ENCODE measurements around the gene TATDN2. TPM values are rescaled to one million over a fixed set of nuclear protein-coding genes. Genes with fewer than 3 reads are reported as not detected.

TATDN2 gene
- total RNA-seq, 2 donors from 2014 or later: 56.7 to 71.7 TPM

DNA sequence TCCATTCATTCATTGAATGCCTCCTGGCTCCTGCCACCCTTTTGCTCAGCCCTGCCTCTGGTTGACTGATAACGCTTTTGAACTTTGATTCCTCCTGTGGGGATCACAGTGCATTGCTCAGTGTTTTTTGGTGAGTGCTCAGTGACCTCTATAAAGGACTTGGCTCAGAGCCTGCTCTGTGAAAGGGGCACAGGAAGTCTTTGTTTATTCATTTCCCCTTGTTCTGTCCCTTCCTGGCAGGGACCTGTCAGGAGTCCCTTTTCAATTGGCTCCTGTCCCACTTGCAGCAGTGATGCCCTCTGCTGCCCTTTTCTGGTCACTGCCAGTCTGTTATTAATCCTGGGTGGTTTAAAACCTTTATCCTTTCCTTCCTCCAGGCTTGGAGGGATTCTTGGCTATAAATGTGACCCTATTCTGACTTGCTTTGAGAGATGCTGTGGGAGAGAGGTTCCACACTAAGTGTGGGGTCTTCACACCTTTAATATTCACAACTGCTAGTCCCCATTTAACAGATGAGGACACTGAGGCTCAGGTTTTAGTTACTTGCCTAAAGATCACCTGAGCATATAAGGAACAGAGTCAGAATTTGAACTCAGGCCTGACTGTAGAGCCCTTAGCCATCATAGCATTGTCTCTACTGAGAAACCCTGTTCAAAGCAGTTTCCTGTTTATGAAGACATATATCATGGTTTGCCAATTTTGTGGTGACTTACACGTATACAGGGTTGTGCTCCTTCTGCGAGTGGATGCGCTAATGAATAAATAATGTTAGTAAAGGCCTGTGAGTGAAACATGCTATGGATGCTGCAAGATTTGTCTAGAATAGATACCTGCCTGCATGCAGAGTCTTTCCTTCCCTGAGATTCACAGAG is 23.2 kb upstream of the TATDN2 start:
- Mint-ChIP-seq H3K36me3 (ENCODE audit: low read depth) (peaks cover 50% of the 10 kb centered on the region), H3K27me3 (no peaks in the 10 kb centered on the region), H3K4me1 (peaks cover 45% of the 10 kb centered on the region), H3K4me3 (peak overlapping the region; percentile 68), H3K9me3 (peaks cover 4% of the 10 kb centered on the region), H3K27ac (peak overlapping the region; percentile 91)
- peak; percentile 51 for ATAC-seq (replicated peaks)

DNA sequence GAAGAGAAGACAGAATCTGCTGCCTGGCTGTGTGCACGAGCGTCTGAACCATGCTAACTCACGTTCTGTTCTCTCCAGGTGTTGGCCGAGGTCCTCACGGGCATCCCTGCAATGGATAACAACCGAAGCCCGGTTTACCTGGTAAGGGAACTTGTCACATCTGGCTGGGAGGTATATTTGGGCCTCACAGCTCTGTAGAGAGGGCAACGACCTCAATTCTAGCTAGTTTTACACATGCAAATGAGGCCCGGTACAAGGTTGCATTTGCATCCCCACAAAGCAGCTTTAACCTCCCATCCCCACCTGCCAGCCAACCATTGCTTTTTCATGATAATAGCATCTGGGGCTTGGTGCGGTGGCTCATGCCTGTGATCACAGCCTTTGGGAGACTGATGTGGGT is 22.0 kb upstream of the TATDN2 start:
- H3K27me3 Mint-ChIP-seq: no peaks in the 10 kb centered on the region
- H3K9me3 Mint-ChIP-seq: peaks cover 4% of the 10 kb centered on the region
- ATAC-seq (replicated peaks): no peak
- H3K27ac Mint-ChIP-seq: no peak overlapping the region
- H3K4me3 Mint-ChIP-seq: no peak overlapping the region
- peaks cover 44% of the 10 kb centered on the region for H3K36me3 Mint-ChIP-seq (ENCODE audit: low read depth)
- peaks cover 39% of the 10 kb centered on the region for H3K4me1 Mint-ChIP-seq

DNA sequence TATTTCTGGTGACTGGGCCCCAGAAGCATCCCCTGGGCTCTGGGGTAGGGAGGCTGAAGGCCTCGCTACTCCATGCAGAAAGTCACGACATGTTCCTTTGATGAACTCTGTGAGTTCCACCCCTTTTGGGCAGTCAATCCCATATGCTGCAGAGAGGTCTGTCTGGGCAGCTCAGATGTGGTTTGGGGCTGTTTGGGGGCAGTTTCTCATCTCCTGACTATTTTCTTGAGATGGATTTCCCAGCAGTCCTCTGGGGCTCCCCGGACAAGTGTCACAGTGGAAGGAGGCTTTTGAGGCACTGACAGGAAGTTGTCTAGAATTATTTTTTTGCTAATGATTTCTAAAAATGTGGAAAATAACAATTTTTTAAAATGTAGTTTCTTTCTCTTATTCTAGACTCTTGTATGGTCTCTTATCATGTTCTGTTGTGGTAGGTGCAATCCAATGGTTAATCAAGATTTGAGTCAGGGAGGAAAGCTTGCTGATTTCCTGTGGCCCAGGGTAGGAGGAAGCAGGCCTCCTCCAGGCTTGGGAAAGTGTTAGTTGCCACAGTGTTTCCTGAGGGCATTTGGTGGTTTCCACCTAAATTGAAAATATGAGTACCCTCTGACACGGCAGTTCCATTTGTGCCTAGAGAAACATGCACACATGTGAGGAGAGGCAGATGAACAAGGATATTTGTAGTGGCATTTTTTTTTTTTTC is 19.9 kb upstream of the TATDN2 start:
- peak; percentile 68 for ATAC-seq (replicated peaks)
- peaks cover 36% of the 10 kb centered on the region for H3K4me1 Mint-ChIP-seq
- H3K36me3 Mint-ChIP-seq (ENCODE audit: low read depth): peaks cover 48% of the 10 kb centered on the region
- H3K27me3 Mint-ChIP-seq: no peaks in the 10 kb centered on the region
- H3K4me3 Mint-ChIP-seq: peak overlapping the region; percentile 56
- peaks cover 4% of the 10 kb centered on the region for H3K9me3 Mint-ChIP-seq
- peak overlapping the region; percentile 71 for H3K27ac Mint-ChIP-seq

DNA sequence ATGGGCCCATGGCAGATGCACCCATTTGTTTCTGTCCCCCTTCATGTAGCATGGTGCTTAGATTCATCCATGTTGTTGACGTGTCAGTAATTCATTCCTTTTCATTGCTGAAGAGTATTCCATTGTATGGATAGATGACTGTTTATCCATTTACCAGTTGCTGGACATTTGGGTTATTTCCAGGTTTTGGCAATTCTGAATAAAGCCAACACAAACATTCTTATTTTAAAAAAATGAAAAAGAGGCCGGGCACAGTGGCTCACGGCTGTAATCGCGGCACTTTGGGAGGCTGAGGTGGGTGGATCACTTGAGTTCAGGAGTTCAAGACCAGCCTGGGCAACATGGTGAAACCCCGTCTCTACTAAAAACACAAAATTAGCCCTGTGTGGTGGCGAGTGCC is 18.7 kb upstream of the TATDN2 start:
- H3K4me3 Mint-ChIP-seq: peak overlapping the region; percentile 56
- H3K4me1 Mint-ChIP-seq: peaks cover 28% of the 10 kb centered on the region
- H3K27ac Mint-ChIP-seq: peak overlapping the region; percentile 71
- H3K36me3 Mint-ChIP-seq (ENCODE audit: low read depth): peaks cover 44% of the 10 kb centered on the region
- no peak for ATAC-seq (replicated peaks)
- H3K9me3 Mint-ChIP-seq: peaks cover 3% of the 10 kb centered on the region
- H3K27me3 Mint-ChIP-seq: no peaks in the 10 kb centered on the region

DNA sequence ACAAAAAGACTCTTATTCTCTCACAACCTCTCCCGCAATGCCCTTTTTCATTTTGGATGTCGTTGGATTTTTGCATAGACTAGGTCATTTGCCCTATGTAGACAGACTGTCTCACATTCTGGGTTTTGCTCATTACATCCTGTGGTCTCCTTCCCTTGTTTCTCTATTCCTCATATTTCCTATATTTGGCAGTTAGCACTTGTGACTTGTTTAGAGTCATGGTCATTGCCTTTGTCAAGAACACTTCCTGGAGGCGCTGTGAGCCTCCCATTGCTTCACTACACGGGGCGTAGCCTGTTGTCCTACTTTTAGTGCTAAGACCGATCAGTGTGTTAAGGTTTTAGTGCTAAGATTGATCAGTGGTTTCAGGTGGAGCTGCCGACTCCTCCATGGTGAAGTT is 16.1 kb upstream of the TATDN2 start:
- Mint-ChIP-seq H3K36me3 (ENCODE audit: low read depth) (peaks cover 47% of the 10 kb centered on the region), H3K4me1 (peaks cover 23% of the 10 kb centered on the region), H3K27ac (peak overlapping the region; percentile 58), H3K9me3 (no peaks in the 10 kb centered on the region), H3K27me3 (no peaks in the 10 kb centered on the region), H3K4me3 (peak overlapping the region; percentile 60)
- ATAC-seq (replicated peaks): peak; percentile 66

DNA sequence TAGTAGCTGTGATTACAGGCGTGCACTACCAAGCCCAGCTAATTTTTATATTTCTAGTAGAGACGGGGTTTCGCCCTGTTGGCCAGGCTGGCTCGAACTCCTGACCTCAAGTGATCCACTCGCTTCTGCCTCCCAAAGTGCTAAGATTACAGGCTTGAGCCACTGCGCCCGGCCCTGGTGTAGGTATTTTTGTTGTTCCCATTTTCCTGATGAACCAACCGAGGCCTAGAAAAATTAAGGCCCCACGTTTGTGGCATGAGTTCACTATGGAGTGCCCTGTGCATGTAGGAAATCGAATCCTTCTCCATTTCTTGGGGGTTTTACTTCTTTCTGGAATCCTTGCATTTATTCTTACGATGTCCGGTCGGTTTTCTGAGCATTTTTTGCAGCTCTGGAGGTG is 14.3 kb upstream of the TATDN2 start:
- no peaks in the 10 kb centered on the region for H3K9me3 Mint-ChIP-seq
- no peak overlapping the region for H3K4me3 Mint-ChIP-seq
- no peak for ATAC-seq (replicated peaks)
- H3K27ac Mint-ChIP-seq: no peak overlapping the region
- H3K27me3 Mint-ChIP-seq: no peaks in the 10 kb centered on the region
- H3K4me1 Mint-ChIP-seq: peaks cover 28% of the 10 kb centered on the region
- peaks cover 44% of the 10 kb centered on the region for H3K36me3 Mint-ChIP-seq (ENCODE audit: low read depth)

DNA sequence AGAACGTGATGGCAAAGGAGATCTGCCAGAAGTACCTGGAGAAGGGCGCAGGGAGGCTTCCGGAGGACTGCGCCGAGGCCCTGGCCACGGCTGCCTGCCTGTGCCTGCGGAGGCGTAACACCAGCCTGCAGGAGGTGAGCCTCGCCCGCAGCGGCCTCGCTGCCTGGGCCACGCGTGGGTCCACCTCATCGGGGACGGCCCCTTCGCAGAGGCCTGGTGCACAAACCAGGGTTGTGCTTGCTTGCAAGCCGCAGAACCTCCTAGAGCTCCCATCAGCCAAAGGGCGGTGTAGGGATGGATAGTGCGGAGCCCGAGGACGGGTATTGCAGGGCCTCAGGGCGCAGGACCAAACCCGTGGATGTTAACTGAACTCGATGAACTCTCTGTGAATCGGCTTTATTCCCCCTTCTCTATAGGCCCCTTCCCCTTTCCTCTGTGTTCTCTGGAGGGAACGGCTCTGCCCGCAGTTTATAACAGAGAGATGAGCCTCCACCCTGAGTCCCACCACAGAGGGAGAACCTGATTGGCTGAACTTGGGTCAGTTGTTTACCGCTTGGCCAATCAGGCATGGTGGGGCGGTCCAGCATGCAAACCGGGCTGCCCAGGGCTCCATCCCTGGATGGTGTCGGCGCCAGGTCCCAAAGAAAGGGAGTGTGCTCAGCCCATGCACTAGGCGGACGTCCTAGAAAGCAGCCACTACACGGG is 13.6 kb upstream of the TATDN2 start:
- ATAC-seq (replicated peaks): no peak
- H3K9me3 Mint-ChIP-seq: no peaks in the 10 kb centered on the region
- peaks cover 26% of the 10 kb centered on the region for H3K4me1 Mint-ChIP-seq
- peaks cover 45% of the 10 kb centered on the region for H3K36me3 Mint-ChIP-seq (ENCODE audit: low read depth)
- H3K27ac Mint-ChIP-seq: no peak overlapping the region
- no peaks in the 10 kb centered on the region for H3K27me3 Mint-ChIP-seq
- no peak overlapping the region for H3K4me3 Mint-ChIP-seq

DNA sequence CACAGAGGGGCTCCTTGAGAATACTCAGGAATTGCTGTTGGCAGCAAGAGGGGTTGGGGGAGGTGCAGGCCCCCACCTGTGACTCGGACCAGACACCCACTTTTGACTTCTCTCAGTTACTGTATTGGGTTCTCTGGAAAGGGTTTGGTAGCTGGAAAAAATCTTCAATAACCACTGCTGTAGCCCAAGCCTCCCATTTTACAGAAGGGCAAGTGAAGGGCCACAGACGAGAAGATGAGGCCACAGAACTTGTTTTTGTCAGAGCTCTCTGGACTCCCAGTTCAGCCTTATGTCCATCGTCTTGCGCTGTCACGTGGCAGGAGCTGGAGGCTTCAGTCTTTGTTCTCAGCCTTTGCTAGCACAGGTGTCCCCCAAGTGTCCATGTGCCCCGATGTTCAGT is 12.7 kb upstream of the TATDN2 start:
- no peak for ATAC-seq (replicated peaks)
- no peaks in the 10 kb centered on the region for H3K27me3 Mint-ChIP-seq
- no peak overlapping the region for H3K4me3 Mint-ChIP-seq
- H3K9me3 Mint-ChIP-seq: no peaks in the 10 kb centered on the region
- no peak overlapping the region for H3K27ac Mint-ChIP-seq
- H3K4me1 Mint-ChIP-seq: peaks cover 26% of the 10 kb centered on the region
- H3K36me3 Mint-ChIP-seq (ENCODE audit: low read depth): peaks cover 45% of the 10 kb centered on the region

DNA sequence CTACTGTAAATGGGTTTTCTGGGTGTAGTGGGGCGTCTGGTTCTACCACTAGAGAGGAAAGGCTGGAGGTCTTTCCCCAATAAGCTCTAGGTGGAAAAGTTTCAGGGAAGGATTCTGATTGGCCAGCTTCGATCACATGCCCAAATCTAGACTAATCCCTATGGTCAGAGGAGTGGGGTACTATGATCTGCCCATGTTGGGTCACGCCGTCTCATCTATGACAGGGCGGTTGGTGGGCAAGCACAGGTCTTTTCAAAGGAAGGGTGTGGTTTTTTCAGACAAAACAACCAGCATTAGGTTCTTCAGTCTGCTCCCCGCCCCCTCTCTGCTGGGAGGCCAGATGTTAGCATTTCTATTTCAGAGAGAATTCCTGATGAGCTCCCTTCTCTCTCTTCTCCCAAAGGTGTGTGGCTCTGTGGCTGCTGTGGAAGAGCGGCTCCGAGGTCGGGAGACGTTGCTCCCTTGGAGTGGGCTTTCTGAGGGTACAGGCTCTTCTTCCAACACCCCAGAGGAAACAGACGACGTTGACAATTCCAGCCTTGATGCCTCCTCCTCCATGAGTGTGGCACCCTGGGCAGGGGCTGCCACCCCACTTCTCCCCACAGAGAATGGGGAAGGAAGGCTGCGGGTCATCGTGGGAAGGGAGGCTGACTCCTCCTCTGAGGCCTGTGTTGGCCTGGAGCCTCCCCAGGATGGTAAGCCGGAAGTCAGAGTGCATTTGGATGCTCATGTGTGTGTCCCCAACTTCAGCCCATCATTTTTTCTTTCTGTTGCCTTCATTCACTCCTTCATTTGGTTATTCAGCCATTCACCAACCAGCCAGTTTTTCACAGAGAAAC is 9.7 kb upstream of the TATDN2 start:
- peak overlapping the region; percentile 85 for H3K27ac Mint-ChIP-seq
- H3K4me1 Mint-ChIP-seq: peaks cover 35% of the 10 kb centered on the region
- H3K9me3 Mint-ChIP-seq: no peaks in the 10 kb centered on the region
- peak; percentile 41 for ATAC-seq (replicated peaks)
- no peaks in the 10 kb centered on the region for H3K27me3 Mint-ChIP-seq
- peak overlapping the region; percentile 56 for H3K4me3 Mint-ChIP-seq
- peaks cover 43% of the 10 kb centered on the region for H3K36me3 Mint-ChIP-seq (ENCODE audit: low read depth)

DNA sequence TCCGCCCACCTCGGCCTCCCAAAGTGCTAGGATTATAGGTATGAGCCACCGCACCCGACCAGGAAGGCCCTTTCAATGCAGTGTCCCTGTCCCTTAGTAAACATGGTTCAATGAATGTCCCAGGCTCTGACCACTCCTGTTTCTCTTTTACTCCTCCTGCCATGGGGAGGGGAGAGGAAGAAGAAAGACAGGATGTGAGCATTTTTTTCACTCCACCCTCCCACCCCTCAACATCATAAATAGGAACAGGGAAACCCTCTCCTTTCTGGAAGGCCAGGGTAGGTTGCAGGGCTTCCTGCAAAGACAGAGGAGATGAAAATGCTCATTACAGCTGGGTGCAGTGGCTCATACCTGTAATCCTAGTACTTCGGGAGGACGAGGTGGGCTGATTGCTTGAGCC is 7.5 kb upstream of the TATDN2 start:
- no peak for ATAC-seq (replicated peaks)
- no peak overlapping the region for H3K4me3 Mint-ChIP-seq
- H3K27me3 Mint-ChIP-seq: no peaks in the 10 kb centered on the region
- H3K9me3 Mint-ChIP-seq: no peaks in the 10 kb centered on the region
- H3K27ac Mint-ChIP-seq: no peak overlapping the region
- peaks cover 47% of the 10 kb centered on the region for H3K4me1 Mint-ChIP-seq
- H3K36me3 Mint-ChIP-seq (ENCODE audit: low read depth): peaks cover 27% of the 10 kb centered on the region

DNA sequence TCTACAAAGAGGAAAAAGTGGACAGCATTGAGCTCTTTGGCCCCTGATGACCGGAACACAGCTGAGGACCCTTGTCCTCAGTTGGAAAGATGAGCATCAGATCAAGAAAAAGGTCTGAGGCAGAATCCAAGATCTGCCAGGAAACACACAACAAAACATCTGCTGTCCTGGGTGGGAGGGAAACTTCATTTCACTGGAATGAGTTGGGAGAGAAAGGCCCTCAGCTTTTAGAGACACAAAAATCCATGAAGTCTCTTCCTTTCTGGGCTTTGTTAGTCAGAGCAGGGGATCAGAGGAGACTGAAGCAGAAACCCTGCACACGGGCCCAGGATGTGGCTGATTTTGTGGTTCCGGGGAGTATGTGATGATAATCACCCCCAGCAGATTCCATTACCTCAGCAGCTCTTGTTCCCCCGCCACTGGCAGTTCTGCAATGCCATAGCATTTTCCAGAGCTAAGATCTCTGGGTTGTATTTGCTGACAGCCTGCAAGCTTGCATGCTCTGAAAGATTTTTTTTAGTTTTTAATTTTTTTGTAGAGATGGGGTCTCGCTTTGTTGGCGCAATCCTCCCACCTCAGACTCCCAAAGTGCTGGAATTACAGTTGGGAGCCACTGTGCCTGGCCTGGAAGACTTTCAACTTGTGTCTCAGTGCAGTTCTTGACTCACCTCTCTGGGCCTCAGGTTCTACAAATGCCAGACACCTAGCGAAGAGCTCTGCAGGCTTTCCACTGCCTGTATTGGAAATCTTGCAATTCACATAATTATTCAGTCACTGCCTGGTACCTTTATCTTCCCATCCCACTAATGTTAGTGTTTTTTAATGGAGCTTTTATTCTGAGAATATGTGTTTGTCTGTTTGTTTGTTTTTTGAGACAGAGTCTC is 5.8 kb upstream of the TATDN2 start:
- Mint-ChIP-seq H3K4me3 (peak overlapping the region; percentile 93), H3K9me3 (peaks cover 4% of the 10 kb centered on the region), H3K27me3 (no peaks in the 10 kb centered on the region), H3K36me3 (ENCODE audit: low read depth) (peaks cover 30% of the 10 kb centered on the region), H3K4me1 (peaks cover 44% of the 10 kb centered on the region), H3K27ac (peak overlapping the region; percentile 99)
- ATAC-seq (replicated peaks): peak; percentile 96

DNA sequence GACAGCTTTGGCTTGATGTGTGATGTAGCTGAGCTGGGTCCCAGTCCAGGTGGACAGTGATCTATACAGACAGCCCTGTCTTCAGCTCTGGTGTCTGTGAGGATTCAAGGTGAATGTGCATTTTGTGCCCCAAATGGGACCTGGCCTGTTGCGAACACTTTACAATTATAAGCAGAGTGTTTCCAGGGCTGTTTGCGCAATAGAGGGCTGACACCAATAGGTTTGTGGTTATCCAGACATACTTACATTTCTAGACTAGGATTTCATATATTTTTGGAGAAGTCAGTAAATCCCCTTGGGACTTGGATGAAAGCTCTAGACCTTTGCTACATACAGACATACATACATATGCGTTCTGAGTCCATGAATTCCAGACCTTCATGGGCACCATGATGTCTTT is 4.2 kb upstream of the TATDN2 start:
- H3K4me1 Mint-ChIP-seq: peaks cover 36% of the 10 kb centered on the region
- peak overlapping the region; percentile 93 for H3K4me3 Mint-ChIP-seq
- ATAC-seq (replicated peaks): no peak
- H3K36me3 Mint-ChIP-seq (ENCODE audit: low read depth): peaks cover 31% of the 10 kb centered on the region
- H3K27me3 Mint-ChIP-seq: no peaks in the 10 kb centered on the region
- peak overlapping the region; percentile 99 for H3K27ac Mint-ChIP-seq
- H3K9me3 Mint-ChIP-seq: peaks cover 7% of the 10 kb centered on the region

DNA sequence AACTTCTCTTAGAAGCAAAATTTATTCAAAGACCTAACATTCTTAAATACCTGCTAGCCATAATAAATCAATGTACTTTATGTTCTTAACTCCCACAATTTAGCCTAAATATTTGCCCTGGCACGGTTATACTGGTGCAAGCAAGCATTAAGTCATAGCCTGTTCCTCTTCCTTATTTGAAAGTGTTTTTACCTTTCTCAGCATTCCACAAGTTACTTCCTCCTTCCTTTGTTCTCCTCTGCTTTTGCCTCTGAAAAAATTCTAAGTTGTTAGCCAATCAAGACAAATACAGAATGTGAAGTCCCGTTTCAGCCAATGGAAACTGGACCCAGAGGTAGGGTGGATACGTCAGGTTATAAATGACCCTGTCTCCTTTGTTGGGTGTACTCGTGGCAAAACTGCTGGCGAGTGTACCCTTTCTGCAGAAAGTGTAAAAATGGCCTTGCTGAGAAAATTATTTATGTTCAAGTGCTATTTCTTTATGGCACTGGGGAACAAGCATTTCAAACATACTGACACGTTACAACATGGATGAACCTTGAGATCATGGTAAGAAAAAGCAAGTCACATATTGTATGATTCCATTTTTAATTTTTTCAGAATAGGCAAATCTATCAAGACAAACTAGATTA is 3.1 kb upstream of the TATDN2 start:
- H3K9me3 Mint-ChIP-seq: peaks cover 7% of the 10 kb centered on the region
- H3K27ac Mint-ChIP-seq: peak overlapping the region; percentile 99
- H3K4me3 Mint-ChIP-seq: peak overlapping the region; percentile 93
- peaks cover 38% of the 10 kb centered on the region for H3K36me3 Mint-ChIP-seq (ENCODE audit: low read depth)
- ATAC-seq (replicated peaks): no peak
- H3K27me3 Mint-ChIP-seq: no peaks in the 10 kb centered on the region
- peaks cover 43% of the 10 kb centered on the region for H3K4me1 Mint-ChIP-seq
